NCI-H2227 (cell line): ENCODE measurements around the gene COL19A1.
A peak's percentile ranks its signal among the peaks of the same experiment; 100 is the strongest.
"Not testable (repeated sequence)": the region's sequence is repeated elsewhere in the genome, so short reads cannot be mapped to it uniquely, and the experiment has no call there.

Experiments
- DNase-seq: peaks from one replicate; lab custom pipeline; 2025; ENCODE audit not compliant: unreplicated experiment; lab: John Stamatoyannopoulos, UW

COL19A1 gene

GRCh38 chr6:69894578-69895347 lies 28.4 kb downstream of the COL19A1 start:
- no peak for DNase-seq

- DNase-seq = no peak
Measured at GRCh38 chr6:69895396-69895795, 29.0 kb downstream of the COL19A1 start.

- DNase-seq = no peak
Measured at GRCh38 chr6:69900869-69901268, 34.5 kb downstream of the COL19A1 start.

- DNase-seq = no peak
Measured at GRCh38 chr6:69901361-69901760, 35.0 kb downstream of the COL19A1 start.

DNA sequence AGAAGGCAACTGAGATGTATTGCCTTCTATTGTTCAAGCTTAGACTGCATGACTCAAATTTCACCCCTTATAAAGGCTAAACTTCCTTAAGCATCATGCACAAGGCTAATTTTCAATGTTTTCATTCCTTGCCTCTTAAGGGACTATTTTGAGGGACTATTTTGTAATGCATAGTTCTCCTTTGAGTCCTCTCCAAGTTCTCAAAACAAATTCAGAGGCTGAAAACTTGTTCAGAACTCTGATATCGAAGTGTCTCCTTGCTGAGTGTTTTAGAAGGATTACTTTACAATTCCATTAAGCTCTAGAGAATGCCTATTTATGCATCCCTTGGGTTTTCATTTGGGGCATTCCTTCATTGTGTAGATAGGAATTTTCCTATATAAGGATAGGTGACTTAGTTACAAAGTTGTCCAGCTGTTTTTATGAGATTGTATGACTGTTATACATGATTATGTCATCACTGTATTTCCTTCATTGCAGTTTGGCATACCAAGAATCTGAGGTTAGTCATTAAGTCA lies 41.7 kb downstream of the COL19A1 start:
- no peak for DNase-seq

DNA sequence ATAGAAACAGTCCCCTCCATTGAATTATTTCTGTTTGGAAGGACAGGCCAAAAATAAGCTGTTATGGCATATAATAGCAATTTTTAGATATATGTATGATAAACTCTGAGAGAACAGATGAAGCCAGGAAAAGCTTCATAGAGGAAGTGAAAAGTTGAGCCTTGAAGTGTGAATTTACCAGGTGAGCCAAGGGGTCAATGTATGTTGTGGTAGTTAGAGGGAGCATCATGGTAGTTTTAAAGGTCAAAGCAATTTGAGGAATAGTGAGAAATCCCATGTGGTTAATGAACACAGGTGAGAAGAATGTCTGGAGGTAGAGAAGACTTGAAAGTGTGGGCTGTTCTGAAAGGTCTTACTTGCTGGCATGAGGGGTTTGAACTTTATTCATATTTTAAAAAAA lies 47.0 kb downstream of the COL19A1 start:
- no peak for DNase-seq

- no peak for DNase-seq
Measured at GRCh38 chr6:69914015-69914485, 47.7 kb downstream of the COL19A1 start.

GRCh38 chr6:69915346-69915745 lies 49.0 kb downstream of the COL19A1 start:
- no peak for DNase-seq

- DNase-seq = no peak
Measured at GRCh38 chr6:69917834-69918233, 51.5 kb downstream of the COL19A1 start.

DNA sequence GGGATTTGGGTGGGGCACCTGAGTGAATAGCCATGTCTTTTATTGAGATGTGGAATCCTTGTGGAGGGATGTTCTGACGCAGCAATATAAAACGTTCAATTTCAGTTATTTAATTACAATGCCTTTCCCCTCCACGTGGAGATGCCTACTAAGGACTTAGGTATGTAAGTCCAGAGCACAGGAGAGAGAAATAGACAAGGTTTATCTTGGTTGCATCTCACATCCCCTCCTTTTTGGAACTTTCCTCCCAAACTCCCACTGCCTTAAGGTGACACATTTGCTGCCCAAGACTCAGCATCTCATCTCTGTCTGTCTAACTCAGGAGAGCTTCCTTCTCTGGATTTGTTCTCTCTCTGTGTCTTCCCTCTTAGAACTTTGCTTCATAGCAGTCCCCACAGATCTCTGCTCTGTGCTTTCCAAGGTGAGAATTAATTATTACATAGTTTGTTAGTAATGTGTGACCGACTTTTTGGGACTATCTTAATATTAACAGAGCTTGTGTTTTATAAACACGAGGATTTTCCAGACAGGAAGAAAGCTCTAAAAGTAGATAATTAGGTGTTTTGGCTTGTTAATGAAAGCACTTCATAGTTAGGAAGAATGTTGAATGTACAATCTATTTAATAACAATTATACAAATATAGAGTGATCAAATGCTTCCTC lies 52.6 kb downstream of the COL19A1 start:
- DNase-seq = no peak

- not testable (repeated sequence) for DNase-seq
Measured at GRCh38 chr6:69921066-69921465, 54.7 kb downstream of the COL19A1 start.

GRCh38 chr6:69921611-69922010 lies 55.3 kb downstream of the COL19A1 start:
- not testable (repeated sequence) for DNase-seq

DNA sequence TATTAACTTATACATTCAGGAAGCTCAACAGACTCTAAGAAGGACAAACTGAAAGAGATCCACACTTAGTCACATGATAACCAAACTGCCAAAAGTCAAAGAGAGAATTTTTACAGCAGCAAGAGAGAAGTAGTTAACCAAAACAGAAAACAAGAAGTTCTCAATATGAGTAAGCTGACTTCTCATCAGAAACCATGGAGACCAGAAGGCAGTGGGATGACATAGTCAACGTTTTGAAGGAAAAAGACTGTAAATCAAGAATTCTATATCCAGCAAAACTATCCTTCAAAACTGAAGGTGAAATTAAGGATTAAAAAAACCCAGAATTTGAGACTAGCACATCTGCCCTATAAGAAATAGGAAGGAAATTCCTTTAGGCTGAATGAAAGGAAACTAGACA lies 60.4 kb downstream of the COL19A1 start:
- no peak for DNase-seq

DNA sequence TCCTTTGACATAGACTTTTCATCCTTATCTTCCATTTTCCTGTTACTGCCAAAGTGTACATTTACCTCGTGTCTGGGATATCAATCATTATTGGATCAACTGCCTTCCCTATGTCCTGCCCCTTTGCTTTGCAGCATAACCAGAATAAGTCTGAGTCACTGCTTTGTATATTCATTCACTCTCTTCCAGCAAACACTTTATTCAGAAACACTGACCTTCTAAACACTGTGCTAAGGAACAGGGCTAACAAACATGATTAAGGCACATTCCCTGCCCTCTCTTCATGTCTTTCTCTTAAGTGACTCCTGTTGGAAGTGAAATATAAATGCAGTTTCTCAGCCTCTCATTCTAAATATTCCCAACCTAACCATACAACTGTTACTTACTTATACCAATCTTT lies 66.9 kb downstream of the COL19A1 start:
- DNase-seq = no peak

DNA sequence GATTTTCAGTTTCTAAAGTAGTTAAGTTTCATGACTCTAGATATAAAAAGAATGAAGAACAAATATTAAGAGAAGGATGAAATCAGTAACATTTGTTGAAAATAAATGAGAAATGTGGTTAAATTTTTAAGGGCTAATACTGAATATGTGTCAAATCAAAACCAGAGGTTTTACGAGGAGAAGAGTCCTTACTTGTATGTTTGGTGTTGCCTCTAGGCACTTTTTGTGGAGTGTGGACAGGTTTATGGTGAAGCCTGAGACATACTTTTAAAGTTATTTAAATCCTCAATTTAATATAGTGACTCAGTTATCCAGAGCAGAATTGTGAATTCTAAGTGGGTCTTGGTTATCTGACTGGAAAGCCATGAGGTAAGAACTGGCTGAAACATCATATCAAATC lies 68.7 kb downstream of the COL19A1 start:
- DNase-seq = no peak

GRCh38 chr6:69936674-69937363 lies 70.5 kb downstream of the COL19A1 start:
- DNase-seq = no peak

GRCh38 chr6:69937402-69938136 lies 71.2 kb downstream of the COL19A1 start:
- no peak for DNase-seq

- no peak for DNase-seq
Measured at GRCh38 chr6:69942485-69942884, 76.1 kb downstream of the COL19A1 start.

- DNase-seq = no peak
Measured at GRCh38 chr6:69945192-69945591, 78.8 kb downstream of the COL19A1 start.

DNA sequence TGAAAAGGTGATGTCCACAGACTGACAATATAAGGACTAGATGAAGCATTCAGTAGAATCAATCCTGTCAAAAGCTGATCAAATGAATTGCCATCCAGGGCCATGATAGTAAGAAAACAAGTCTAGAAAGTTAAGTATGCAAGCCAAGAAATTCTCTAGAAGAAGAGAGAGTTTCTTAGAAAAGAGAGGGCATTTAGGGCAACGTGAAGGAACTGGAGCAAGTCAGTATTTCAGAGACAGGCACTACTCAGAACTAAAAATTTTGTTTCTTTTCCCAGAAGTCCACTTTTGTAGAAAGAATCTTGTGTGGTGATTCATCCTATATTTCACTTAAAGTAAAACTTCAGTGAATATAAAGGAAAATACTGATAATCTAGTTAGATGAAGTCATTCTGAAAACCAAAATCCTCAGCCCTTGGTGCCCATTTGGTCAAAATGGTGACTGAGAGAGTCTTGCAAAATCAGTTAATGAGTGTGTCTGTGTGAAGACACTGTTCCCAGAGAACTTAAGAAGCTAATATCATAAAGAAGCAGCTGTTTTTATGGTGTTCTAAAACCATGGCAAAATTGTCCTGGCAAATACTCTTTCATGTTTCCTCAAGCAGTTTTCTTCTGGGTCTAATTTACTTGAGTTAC lies 82.2 kb downstream of the COL19A1 start:
- DNase-seq = no peak

GRCh38 chr6:69953491-69953890 lies 87.1 kb downstream of the COL19A1 start:
- DNase-seq = peak; percentile 8
